ENCODE data around the gene GRIK1. TPM values are rescaled to one million over a fixed set of nuclear protein-coding genes. Genes with fewer than 3 reads are reported as not detected.

GRIK1 gene
- total RNA-seq, 1 donor from 2014 or later = 0.20 TPM

- no peak for DNase-seq (ENCODE audit: low read depth in 2 of 2)
Observed at GRCh38 chr21:29645666-29646553, 293.9 kb downstream of the GRIK1 start.

DNA sequence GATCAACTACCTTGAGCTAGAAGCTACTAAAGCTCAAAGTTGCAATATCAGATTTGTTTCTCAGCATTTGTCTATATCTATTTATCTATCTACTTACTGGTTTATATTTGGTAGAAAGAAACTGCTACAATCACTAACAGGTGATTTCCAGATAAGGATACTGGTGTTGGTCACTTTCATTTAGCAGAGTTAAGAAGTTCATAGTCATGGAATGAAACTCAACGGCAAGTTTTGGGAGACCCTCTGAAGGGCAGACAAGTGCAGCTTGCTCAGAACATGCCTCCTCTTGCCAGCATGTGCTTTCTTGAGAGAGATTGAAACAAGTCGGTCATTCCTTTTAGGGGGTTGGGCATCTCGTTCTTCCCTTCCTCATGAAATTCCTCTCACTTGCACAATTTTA lies 296.5 kb downstream of the GRIK1 start:
- no peak for DNase-seq (ENCODE audit: low read depth in 2 of 2)

GRCh38 chr21:29642551-29643245 lies 297.1 kb downstream of the GRIK1 start:
- no peak for DNase-seq (ENCODE audit: low read depth in 2 of 2)

GRCh38 chr21:29641635-29642550 lies 297.9 kb downstream of the GRIK1 start:
- DNase-seq (ENCODE audit: low read depth in 2 of 2) = no peak

GRCh38 chr21:29641001-29641634 lies 298.7 kb downstream of the GRIK1 start:
- DNase-seq (ENCODE audit: low read depth in 2 of 2) = no peak

DNA sequence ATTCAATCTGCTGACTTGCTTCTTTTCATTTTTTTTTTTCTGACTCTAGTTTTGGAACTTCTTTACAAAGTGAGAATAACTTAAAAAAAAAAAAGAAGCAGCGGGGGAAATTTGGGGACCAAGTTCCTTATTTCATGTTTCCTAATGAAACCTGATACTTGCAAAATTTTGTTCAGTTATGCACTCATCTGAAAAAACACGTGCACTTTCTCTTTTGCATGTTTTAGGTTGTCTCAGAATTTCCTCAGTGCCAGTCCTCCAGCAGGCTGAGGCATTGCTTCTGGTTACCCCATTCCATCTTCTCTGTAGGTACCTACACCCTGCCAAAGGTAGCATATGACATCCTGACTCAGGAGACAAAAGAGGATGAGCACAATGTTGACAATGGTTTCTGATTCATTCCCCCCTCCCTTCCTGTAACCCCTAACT lies 299.7 kb downstream of the GRIK1 start:
- no peak for DNase-seq (ENCODE audit: low read depth in 2 of 2)

- no peak for DNase-seq (ENCODE audit: low read depth in 2 of 2)
Observed at GRCh38 chr21:29639366-29640079, 300.3 kb downstream of the GRIK1 start.

DNA sequence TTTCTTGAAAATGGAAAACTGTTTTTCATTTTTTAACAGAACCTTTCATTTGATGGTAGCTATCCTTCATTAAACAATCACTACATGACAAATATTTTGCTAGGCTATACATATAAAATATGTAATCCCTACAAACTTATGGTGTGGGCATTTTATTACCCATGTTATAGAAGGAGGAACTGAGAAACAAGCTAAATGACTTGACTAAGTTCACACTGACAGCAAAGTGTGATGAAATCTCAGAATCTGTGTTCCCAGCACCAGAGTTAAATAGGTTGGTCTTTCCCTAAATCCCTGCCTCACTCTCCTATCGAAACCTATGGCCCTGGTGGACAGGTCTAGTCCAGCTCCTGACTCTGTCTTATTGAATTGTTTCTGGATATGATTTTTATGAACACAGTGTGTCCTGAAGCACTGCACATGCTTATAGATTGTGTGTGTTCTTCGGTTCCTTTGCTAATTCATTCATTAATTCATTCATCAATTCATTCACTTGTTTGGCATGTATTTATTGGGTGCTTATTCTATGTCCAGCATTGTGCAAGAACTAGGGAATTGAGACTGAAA lies 301.0 kb downstream of the GRIK1 start:
- DNase-seq (ENCODE audit: low read depth in 2 of 2) = no peak

DNA sequence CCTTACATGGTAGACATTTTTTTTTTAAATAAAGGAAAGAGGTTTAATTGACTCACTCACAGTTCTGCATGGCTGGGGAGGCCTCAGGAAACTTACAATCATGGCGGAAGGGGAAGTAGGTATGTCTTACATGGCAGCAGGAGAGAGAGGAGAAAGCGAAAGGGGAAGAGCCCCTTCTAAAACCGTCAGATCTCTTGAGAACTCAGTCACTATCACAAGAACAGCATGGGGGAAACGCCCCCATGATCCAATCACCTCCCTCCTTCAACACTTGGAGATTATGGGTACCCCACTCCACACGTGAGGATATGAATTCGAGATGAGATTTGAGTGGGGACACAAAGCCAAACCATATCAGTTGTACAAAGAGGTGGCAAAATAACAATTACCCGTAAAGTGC lies 301.7 kb downstream of the GRIK1 start:
- DNase-seq (ENCODE audit: low read depth in 2 of 2) = no peak

- no peak for DNase-seq (ENCODE audit: low read depth in 2 of 2)
Observed at GRCh38 chr21:29637553-29637952, 302.2 kb downstream of the GRIK1 start.

DNA sequence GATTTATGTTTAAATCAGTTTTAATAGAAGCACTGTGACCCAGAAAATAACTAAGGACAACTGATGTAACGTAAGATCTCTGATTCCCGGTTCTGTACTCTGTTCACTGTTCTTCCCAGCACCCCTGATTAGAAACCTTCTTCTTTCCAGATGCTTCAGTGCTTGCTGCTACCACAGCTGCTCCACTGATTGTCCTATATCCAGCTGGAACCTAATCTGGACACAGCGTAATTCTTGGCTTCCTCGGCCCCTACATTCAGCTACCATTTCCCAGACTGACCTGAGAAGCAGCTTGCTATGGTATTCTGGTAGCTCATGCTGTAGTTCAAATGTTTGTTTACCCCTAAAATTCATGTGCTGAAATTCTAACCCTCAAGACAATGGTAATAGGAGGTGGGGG lies 302.7 kb downstream of the GRIK1 start:
- no peak for DNase-seq (ENCODE audit: low read depth in 2 of 2)

GRCh38 chr21:29634418-29634817 lies 305.4 kb downstream of the GRIK1 start:
- DNase-seq (ENCODE audit: low read depth in 2 of 2) = no peak

GRCh38 chr21:29633756-29634155 lies 306.0 kb downstream of the GRIK1 start:
- no peak for DNase-seq (ENCODE audit: low read depth in 2 of 2)

GRCh38 chr21:29630441-29630840 lies 309.4 kb downstream of the GRIK1 start:
- DNase-seq (ENCODE audit: low read depth in 2 of 2) = no peak

- DNase-seq (ENCODE audit: low read depth in 2 of 2) = no peak
Observed at GRCh38 chr21:29627905-29628304, 311.9 kb downstream of the GRIK1 start.

DNA sequence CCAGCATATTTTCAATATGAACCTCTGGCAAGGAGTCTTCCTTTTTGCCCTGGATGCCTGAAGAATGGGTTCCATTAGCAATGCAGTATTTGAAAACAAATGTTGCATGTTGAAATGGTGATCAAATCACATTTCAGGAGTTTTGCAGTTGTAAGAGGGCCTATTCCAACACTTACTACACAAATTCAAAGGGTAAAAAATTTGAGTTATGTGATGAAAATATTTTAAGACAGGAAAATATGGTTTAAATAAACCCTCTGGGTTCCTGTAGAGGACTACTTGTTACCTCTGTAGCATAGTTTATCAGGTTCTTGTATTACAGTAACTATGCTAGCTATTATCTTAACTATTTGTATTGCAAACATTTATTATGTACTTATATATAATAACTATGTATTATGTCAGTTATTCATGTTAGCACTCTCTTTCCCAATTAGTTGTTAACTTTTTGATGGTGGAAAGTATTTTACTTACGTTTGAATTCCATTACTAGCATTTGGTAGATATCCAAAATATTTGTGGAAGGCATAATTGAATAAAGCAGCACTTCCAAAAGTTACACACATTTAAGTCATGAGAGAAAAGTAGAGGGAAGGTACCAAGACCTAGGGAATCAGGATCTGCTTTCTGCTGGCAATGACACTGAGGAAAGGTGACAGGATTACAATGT lies 312.9 kb downstream of the GRIK1 start:
- no peak for DNase-seq (ENCODE audit: low read depth in 2 of 2)

GRCh38 chr21:29625990-29626389 lies 313.8 kb downstream of the GRIK1 start:
- DNase-seq (ENCODE audit: low read depth in 2 of 2) = no peak

DNA sequence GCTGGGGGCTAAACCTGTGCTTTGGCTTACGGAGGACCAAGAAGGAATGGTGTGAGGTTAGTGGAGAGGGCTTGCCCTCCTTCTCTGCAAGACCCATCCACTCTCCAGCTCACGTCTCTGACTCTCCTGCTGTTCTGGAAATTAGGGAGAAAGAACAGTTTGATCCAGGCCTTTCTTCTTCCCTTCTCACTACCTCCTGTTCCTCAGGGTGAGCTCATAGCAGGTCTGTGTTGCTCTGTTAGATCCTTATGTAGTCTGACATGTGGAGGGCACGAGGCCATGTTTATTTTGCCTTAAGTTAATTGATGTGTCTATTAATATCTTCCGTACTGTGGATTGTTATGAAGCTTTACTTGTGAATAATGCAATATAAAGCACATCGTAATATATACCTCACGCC lies 315.0 kb downstream of the GRIK1 start:
- DNase-seq (ENCODE audit: low read depth in 2 of 2) = no peak

GRCh38 chr21:29621525-29621924 lies 318.3 kb downstream of the GRIK1 start:
- DNase-seq (ENCODE audit: low read depth in 2 of 2) = no peak
